Measurements from ENCODE around the gene MYMK. TPM values are rescaled to one million over a fixed set of nuclear protein-coding genes. Genes with fewer than 3 reads are reported as not detected.

The MYMK gene
- polyA plus RNA-seq, 1 donor, result 0.13 TPM

DNA sequence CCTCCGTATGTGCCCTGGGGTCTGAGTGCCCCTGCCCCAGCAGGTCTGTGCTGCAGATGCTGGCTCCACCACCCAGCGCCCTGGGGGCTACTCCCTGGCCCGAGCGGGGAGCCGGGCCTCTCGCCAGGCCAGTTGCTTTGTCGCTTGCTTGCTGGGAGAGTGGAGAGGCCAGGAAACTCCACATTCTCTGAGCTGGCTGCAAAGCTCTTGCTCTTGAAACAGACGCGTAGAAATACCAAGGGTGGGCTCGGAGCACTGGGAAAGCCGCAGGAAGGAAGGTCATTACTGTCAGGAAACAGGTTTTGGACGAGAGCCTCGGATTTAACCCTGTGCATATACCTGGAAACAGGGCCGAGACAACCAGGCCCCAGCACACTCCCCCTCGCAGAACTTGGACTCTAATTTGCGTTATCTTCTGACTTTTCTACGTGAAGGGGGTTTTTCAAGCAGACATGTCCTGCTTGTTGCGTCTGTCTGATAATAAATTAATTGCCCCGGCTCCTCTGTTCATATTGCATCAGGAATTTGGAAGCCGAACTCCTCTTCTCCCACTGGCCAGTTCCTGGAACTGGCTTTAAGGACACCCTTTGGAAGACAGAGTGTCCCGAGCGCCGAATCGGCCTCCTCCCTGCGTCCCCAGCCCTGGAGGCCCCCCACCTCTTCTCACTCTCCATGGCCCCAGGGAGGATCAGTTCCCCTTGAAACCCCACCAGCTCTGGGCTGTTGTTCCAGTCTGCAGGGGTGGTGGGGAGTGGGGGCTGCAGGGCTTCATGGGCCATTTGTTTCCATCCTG is 20.9 kb upstream of the MYMK start:
- H3K4me3 ChIP-seq (ENCODE audit: low read length), result no peak overlapping the region
- no peak overlapping the region for H3K27ac ChIP-seq (ENCODE audit: low read length)

GRCh38 chr9:133543772-133544467 is 19.2 kb upstream of the MYMK start:
- Histone ChIP-seq H3K27me3 (ENCODE audit: control insufficient read depth, insufficient read depth, low read length) (peaks cover 13% of the 10 kb centered on the region), H3K4me3 (ENCODE audit: low read length) (no peak overlapping the region), H3K36me3 (ENCODE audit: control insufficient read depth, insufficient read depth, low read length) (no peaks in the 10 kb centered on the region), H3K4me1 (ENCODE audit: control insufficient read depth, insufficient read depth, low read length) (no peaks in the 10 kb centered on the region), H3K9me3 (ENCODE audit: control insufficient read depth, low read depth, low read length) (no peaks in the 10 kb centered on the region), H3K27ac (ENCODE audit: low read length) (no peak overlapping the region)
- no peak for DNase-seq
- WGBS (ENCODE audit: insufficient coverage, low lambda C conversion rate), result no CpG with 5 or more reads among the region's 16 CpGs

More for the DNA sequence above, 20.9 kb upstream of the MYMK start:
- 80% methylated on average over 1 of the region's 25 CpGs for WGBS (ENCODE audit: insufficient coverage, low lambda C conversion rate)
- Histone ChIP-seq H3K9me3 (ENCODE audit: control insufficient read depth, low read depth, low read length) (no peaks in the 10 kb centered on the region), H3K27me3 (ENCODE audit: control insufficient read depth, insufficient read depth, low read length) (no peaks in the 10 kb centered on the region), H3K36me3 (ENCODE audit: control insufficient read depth, insufficient read depth, low read length) (no peaks in the 10 kb centered on the region), H3K4me1 (ENCODE audit: control insufficient read depth, insufficient read depth, low read length) (no peaks in the 10 kb centered on the region)
- no peak for DNase-seq

GRCh38 chr9:133542002-133542401 is 17.2 kb upstream of the MYMK start:
- Histone ChIP-seq H3K27ac (ENCODE audit: low read length) (no peak overlapping the region), H3K36me3 (ENCODE audit: control insufficient read depth, insufficient read depth, low read length) (no peaks in the 10 kb centered on the region), H3K9me3 (ENCODE audit: control insufficient read depth, low read depth, low read length) (no peaks in the 10 kb centered on the region), H3K4me3 (ENCODE audit: low read length) (no peak overlapping the region), H3K4me1 (ENCODE audit: control insufficient read depth, insufficient read depth, low read length) (no peaks in the 10 kb centered on the region), H3K27me3 (ENCODE audit: control insufficient read depth, insufficient read depth, low read length) (peaks cover 15% of the 10 kb centered on the region)
- no CpG with 5 or more reads among the region's 13 CpGs for WGBS (ENCODE audit: insufficient coverage, low lambda C conversion rate)
- DNase-seq, result no peak

GRCh38 chr9:133540698-133541025 is 15.9 kb upstream of the MYMK start:
- no peak for DNase-seq
- H3K4me3 ChIP-seq (ENCODE audit: low read length), result no peak overlapping the region
- no peak overlapping the region for H3K27ac ChIP-seq (ENCODE audit: low read length)
- H3K36me3 ChIP-seq (ENCODE audit: control insufficient read depth, insufficient read depth, low read length), result no peaks in the 10 kb centered on the region
- WGBS (ENCODE audit: insufficient coverage, low lambda C conversion rate), result 53% methylated on average over 3 of the region's 18 CpGs
- no peaks in the 10 kb centered on the region for H3K4me1 ChIP-seq (ENCODE audit: control insufficient read depth, insufficient read depth, low read length)
- no peaks in the 10 kb centered on the region for H3K9me3 ChIP-seq (ENCODE audit: control insufficient read depth, low read depth, low read length)
- H3K27me3 ChIP-seq (ENCODE audit: control insufficient read depth, insufficient read depth, low read length), result peaks cover 18% of the 10 kb centered on the region

GRCh38 chr9:133539991-133540697 is 15.4 kb upstream of the MYMK start:
- Histone ChIP-seq H3K36me3 (ENCODE audit: control insufficient read depth, insufficient read depth, low read length) (no peaks in the 10 kb centered on the region), H3K4me1 (ENCODE audit: control insufficient read depth, insufficient read depth, low read length) (no peaks in the 10 kb centered on the region), H3K27ac (ENCODE audit: low read length) (no peak overlapping the region), H3K4me3 (ENCODE audit: low read length) (no peak overlapping the region), H3K9me3 (ENCODE audit: control insufficient read depth, low read depth, low read length) (no peaks in the 10 kb centered on the region), H3K27me3 (ENCODE audit: control insufficient read depth, insufficient read depth, low read length) (peaks cover 20% of the 10 kb centered on the region)
- DNase-seq, result no peak
- WGBS (ENCODE audit: insufficient coverage, low lambda C conversion rate), result no CpG with 5 or more reads among the region's 22 CpGs

DNA sequence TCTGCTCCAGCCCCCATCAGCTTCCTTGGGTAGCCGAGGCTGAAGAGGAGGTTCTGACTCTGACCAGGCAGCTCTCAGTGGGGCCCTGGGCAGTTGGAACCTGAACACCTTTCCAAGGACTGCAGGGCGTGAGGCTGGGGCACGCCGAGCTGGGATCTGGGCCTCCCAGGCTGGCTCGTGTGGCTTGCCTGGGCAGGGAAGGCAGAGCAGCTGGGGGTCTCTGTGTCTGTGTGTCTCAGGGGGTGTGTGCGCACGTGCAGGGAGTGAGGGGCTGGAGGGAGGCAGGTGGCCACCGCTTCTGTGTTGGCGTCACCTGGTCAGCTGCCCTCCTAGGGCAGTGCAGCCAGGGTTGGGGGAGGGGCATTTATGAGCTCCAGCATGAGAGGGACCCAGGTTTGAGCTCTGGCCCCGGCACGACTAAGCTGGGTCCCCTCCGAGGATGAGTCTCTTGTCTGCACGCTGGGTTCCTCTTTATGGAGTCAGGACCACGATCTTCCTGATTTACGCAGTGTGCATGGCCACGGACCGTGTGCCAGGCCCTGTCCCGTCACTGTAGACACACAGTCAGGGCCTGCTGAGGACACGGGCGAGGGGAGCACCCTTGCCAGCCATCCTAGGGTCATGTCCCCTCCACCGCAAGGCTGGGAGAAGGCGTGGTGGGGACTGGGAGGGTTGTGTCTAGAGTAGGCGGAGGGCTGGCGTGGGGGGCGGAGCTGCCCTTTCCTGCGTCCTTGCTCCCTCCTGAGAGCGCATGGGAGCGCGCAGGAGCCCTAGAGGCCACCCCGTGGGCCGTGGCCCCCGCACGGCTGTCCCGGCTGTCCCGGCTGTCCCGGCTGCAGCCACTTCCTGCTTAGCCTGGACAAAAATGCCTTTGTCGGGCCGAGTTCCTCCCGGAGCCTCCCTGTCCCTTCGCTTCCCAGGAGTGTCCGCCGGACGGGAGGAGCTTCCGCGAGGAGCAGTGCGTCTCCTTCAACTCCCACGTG is 14.4 kb upstream of the MYMK start:
- Histone ChIP-seq H3K4me3 (ENCODE audit: low read length) (no peak overlapping the region), H3K4me1 (ENCODE audit: control insufficient read depth, insufficient read depth, low read length) (peaks cover 2% of the 10 kb centered on the region), H3K9me3 (ENCODE audit: control insufficient read depth, low read depth, low read length) (no peaks in the 10 kb centered on the region), H3K27ac (ENCODE audit: low read length) (no peak overlapping the region), H3K27me3 (ENCODE audit: control insufficient read depth, insufficient read depth, low read length) (peaks cover 27% of the 10 kb centered on the region), H3K36me3 (ENCODE audit: control insufficient read depth, insufficient read depth, low read length) (no peaks in the 10 kb centered on the region)
- WGBS (ENCODE audit: insufficient coverage, low lambda C conversion rate), result no CpG with 5 or more reads among the region's 47 CpGs
- peak in 1 of 2 donors; percentile 23 for DNase-seq

DNA sequence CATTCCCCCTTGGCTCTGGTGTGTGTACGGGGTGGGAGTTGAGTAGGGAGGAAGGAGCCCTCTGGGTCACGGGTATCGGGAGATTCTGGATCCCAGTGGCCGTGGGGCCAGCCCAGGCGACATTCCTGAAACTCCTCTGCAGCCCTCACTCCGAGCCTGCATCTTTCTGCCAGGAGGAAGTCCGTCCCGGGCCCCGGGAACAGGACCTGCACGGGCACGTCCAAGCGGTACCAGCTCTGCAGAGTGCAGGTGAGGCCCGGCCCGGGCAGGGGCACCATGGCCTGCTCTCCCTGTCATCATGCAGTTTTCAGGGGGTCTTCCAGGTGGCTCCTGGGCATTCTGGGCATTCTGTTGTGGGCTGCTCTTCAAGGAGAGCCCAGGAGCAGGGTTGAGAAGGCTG is 13.4 kb upstream of the MYMK start:
- Histone ChIP-seq H3K36me3 (ENCODE audit: control insufficient read depth, insufficient read depth, low read length) (no peaks in the 10 kb centered on the region), H3K27ac (ENCODE audit: low read length) (no peak overlapping the region), H3K9me3 (ENCODE audit: control insufficient read depth, low read depth, low read length) (no peaks in the 10 kb centered on the region), H3K4me1 (ENCODE audit: control insufficient read depth, insufficient read depth, low read length) (peaks cover 5% of the 10 kb centered on the region), H3K4me3 (ENCODE audit: low read length) (no peak overlapping the region), H3K27me3 (ENCODE audit: control insufficient read depth, insufficient read depth, low read length) (peaks cover 36% of the 10 kb centered on the region)
- no CpG with 5 or more reads among the region's 14 CpGs for WGBS (ENCODE audit: insufficient coverage, low lambda C conversion rate)
- no peak for DNase-seq

DNA sequence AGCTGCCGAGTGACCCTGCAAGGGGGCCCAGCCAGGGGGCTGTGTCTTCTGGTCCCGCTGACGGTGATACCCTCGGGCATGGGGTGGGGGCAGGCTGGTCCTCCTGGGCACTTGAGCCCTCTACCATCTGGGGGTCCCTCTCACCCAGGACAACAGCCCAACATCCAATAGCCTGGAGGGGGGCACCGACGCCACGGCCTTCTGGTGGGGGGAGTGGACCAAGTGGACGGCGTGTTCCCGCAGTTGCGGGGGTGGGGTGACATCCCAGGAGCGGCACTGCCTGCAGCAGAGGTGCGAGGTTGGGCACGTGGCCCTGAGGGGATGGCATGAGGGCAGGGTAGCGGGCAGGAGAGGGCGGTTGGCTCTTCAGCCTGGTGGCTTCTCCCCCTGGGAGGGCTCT is 12.5 kb upstream of the MYMK start:
- H3K4me1 ChIP-seq (ENCODE audit: control insufficient read depth, insufficient read depth, low read length), result peaks cover 5% of the 10 kb centered on the region
- no CpG with 5 or more reads among the region's 16 CpGs for WGBS (ENCODE audit: insufficient coverage, low lambda C conversion rate)
- no peak for DNase-seq
- no peaks in the 10 kb centered on the region for H3K9me3 ChIP-seq (ENCODE audit: control insufficient read depth, low read depth, low read length)
- H3K4me3 ChIP-seq (ENCODE audit: low read length), result no peak overlapping the region
- H3K27ac ChIP-seq (ENCODE audit: low read length), result no peak overlapping the region
- peaks cover 38% of the 10 kb centered on the region for H3K27me3 ChIP-seq (ENCODE audit: control insufficient read depth, insufficient read depth, low read length)
- H3K36me3 ChIP-seq (ENCODE audit: control insufficient read depth, insufficient read depth, low read length), result no peaks in the 10 kb centered on the region

DNA sequence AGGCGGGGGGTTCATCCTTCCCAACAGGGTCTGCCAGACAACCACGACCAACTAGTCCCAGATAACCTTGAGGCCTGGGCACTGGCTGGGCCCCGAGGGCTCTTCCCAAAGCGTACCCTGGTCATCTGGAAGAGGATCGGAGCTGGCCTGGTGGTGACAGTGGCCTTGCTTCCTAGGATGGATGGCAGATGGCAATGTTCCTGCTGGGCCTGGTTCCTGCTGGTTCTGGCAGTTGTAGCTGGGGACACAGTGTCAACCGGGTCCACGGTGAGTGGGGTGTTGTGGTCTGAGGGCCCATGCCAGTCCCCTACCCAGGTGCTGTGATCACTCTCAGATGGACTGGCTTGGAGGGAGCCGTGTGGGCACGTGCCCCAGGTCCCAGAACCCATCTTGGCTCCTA is 11.8 kb upstream of the MYMK start:
- no CpG with 5 or more reads among the region's 9 CpGs for WGBS (ENCODE audit: insufficient coverage, low lambda C conversion rate)
- Histone ChIP-seq H3K9me3 (ENCODE audit: control insufficient read depth, low read depth, low read length) (no peaks in the 10 kb centered on the region), H3K4me3 (ENCODE audit: low read length) (no peak overlapping the region), H3K27ac (ENCODE audit: low read length) (no peak overlapping the region), H3K4me1 (ENCODE audit: control insufficient read depth, insufficient read depth, low read length) (peaks cover 5% of the 10 kb centered on the region), H3K27me3 (ENCODE audit: control insufficient read depth, insufficient read depth, low read length) (peaks cover 38% of the 10 kb centered on the region), H3K36me3 (ENCODE audit: control insufficient read depth, insufficient read depth, low read length) (no peaks in the 10 kb centered on the region)
- no peak for DNase-seq

DNA sequence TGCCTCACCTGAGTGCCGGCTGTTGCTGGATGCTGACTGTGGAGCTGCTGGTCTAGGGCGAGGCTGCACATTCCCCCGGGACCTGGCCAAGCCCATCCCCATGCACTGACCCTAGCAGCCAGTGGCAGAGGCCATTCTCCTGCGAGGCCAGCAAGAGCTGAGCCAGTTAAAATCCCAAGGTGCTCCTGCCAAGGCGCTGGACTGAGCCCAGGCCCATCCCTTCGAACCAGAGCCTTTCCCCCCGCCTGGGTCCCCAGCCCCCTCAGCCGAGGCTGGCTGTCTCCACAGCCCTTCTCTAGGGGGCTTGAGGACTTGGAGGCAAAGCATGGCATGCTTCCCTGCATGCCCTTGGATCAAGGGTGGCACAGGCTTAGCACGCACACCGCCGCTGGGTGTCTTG is 11.3 kb upstream of the MYMK start:
- Histone ChIP-seq H3K9me3 (ENCODE audit: control insufficient read depth, low read depth, low read length) (no peaks in the 10 kb centered on the region), H3K36me3 (ENCODE audit: control insufficient read depth, insufficient read depth, low read length) (no peaks in the 10 kb centered on the region), H3K4me1 (ENCODE audit: control insufficient read depth, insufficient read depth, low read length) (peaks cover 5% of the 10 kb centered on the region), H3K27me3 (ENCODE audit: control insufficient read depth, insufficient read depth, low read length) (peaks cover 38% of the 10 kb centered on the region), H3K4me3 (ENCODE audit: low read length) (no peak overlapping the region), H3K27ac (ENCODE audit: low read length) (no peak overlapping the region)
- DNase-seq, result no peak
- WGBS (ENCODE audit: insufficient coverage, low lambda C conversion rate), result no CpG with 5 or more reads among the region's 11 CpGs
